GM08714 (cell line): ENCODE measurements around the gene YPEL1.
"Not testable (repeated sequence)": the region's sequence is repeated elsewhere in the genome, so short reads cannot be mapped to it uniquely, and the experiment has no call there.

Experiments used
- H3K4me3 ChIP-seq: fragments of 200-500 bp; sonication (Bioruptor generic); 2 replicates; pipeline ENCODE4 v1.5.1; 2014; ENCODE audit warnings: mild to moderate bottlenecking, low read length, inconsistent platforms
- ZNF274 ChIP-seq: IDR thresholded peaks from 2 replicates; pipeline ENCODE4 v1.6.1; 2012; ENCODE audit warnings: mild to moderate bottlenecking, low read depth, low read length

YPEL1 gene

GRCh38 chr22:21693333-21693998 lies 42.1 kb downstream of the YPEL1 start:
- H3K4me3 ChIP-seq = no peak overlapping the region
- TF ChIP-seq ZNF274 = no peak

- not testable (repeated sequence) for H3K4me3 ChIP-seq
Measured at GRCh38 chr22:21692856-21693255, 42.7 kb downstream of the YPEL1 start.

- no peak overlapping the region for H3K4me3 ChIP-seq
- no peak for TF ChIP-seq ZNF274
Measured at GRCh38 chr22:21691816-21692215, 43.8 kb downstream of the YPEL1 start.

GRCh38 chr22:21690401-21690801 lies 45.2 kb downstream of the YPEL1 start:
- H3K4me3 ChIP-seq = no peak overlapping the region
- TF ChIP-seq ZNF274 = no peak

- H3K4me3 ChIP-seq = no peak overlapping the region
- no peak for TF ChIP-seq ZNF274
Measured at GRCh38 chr22:21688706-21689381, 46.8 kb downstream of the YPEL1 start.

GRCh38 chr22:21688341-21688705 lies 47.3 kb downstream of the YPEL1 start:
- no peak overlapping the region for H3K4me3 ChIP-seq
- no peak for TF ChIP-seq ZNF274

GRCh38 chr22:21687685-21688259 lies 47.8 kb downstream of the YPEL1 start:
- TF ChIP-seq ZNF274 = no peak
- H3K4me3 ChIP-seq = no peak overlapping the region

- H3K4me3 ChIP-seq = no peak overlapping the region
- no peak for TF ChIP-seq ZNF274
Measured at GRCh38 chr22:21686634-21687393, 48.8 kb downstream of the YPEL1 start.

GRCh38 chr22:21686193-21686608 lies 49.4 kb downstream of the YPEL1 start:
- TF ChIP-seq ZNF274 = no peak
- no peak overlapping the region for H3K4me3 ChIP-seq

GRCh38 chr22:21685164-21685513 lies 50.5 kb downstream of the YPEL1 start:
- no peak overlapping the region for H3K4me3 ChIP-seq

GRCh38 chr22:21684492-21685163 lies 51.0 kb downstream of the YPEL1 start:
- TF ChIP-seq ZNF274 = no peak
- H3K4me3 ChIP-seq = no peak overlapping the region

More at GRCh38 chr22:21685164-21685513, 50.5 kb downstream of the YPEL1 start:
- no peak for TF ChIP-seq ZNF274

GRCh38 chr22:21683401-21683811 lies 52.2 kb downstream of the YPEL1 start:
- TF ChIP-seq ZNF274 = no peak

GRCh38 chr22:21682385-21683175 lies 53.0 kb downstream of the YPEL1 start:
- no peak overlapping the region for H3K4me3 ChIP-seq
- no peak for TF ChIP-seq ZNF274

More at GRCh38 chr22:21683401-21683811, 52.2 kb downstream of the YPEL1 start:
- no peak overlapping the region for H3K4me3 ChIP-seq
